HG02970 (cell line): ENCODE data around the gene OLFM1.
"Not testable (repeated sequence)": the region's sequence is repeated elsewhere in the genome, so short reads cannot be mapped to it uniquely, and the experiment has no call there.

Experiments used
- ATAC-seq: cut with Tn5 transposase; IDR thresholded peaks from one replicate; pipeline ENCODE4 v1.9.1; 2021; ENCODE audit warnings: mild to moderate bottlenecking, moderate library complexity, moderate number of reproducible peaks; ENCODE audit not compliant: unreplicated experiment, low FRiP score

OLFM1 gene

DNA sequence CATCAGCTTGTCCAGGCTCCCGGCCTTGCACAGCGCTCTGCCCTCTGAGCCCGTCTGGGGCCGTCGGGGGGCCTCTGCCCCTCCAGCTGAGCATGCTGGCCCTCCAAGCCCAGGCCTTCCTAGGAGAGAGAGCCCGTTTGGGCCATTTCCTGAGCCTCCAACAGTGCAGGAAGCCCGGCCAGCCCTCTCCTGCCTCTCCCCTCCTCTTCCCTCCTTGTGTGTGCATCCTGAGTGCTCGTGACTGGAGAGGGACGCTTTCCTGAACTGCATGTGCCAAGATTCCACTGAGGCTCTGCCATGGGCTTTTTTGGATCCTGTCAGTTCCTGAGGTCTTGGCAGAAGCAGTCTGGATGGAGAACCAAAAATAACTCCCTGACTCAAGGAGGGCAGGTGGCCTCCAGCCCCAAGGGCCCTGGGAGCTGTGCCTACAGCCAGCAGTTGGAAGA, 15.6 kb downstream of the OLFM1 start:
- ATAC-seq: no peak

DNA sequence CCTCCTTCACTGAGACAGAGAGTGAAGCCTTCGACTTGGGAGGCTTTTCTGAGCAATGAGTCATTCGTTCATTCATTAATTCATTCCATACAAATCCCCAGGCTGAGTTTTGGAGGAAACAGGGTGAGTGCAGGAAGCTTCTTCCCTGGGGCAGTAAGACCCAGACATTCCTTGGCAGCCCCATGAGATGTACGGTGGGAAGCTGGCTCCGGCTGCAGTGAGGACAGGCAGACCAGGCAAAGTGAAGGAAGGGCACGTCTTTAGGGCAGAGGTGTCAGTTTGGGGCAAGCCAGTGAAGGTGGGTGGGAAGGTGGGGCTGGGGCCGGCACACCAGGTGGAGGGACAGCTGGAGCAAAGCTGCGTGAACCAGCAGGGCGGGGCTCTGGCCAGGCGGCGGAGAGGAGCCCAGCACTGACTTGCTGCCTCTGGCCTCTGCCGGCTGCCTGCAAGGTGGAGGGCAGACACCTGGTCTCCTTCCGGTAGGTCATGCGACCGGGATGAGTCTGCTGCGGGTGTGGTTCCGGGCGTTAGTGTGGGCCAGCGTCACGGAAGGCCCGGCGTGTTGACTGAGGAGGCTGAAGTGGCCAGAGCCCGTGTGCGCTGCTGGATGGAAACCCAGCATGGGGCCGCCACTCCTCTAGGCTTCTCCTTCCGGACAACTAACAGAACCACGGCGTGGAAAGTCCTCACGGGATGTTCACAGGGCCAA, 16.6 kb downstream of the OLFM1 start:
- ATAC-seq: no peak

DNA sequence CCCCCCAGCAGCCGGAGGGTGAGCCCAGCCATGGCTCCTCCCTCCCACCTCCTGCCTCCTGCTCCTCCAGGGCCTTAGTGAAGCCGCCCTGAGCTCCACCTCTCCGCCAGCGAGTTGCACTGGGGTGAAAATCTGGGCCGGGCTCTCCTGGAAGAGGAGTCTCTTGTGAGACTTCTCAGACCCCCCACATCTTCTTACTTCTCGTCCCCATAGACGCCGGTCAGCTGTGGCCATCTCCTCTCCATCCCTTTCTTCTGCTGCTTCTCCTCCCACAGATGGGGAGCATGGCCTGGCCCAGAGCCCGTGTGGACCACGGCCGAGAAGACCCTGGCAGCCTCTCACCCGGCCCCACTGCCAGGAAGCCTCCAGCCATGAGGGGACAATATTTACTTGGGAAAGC, 17.3 kb downstream of the OLFM1 start:
- ATAC-seq: no peak

DNA sequence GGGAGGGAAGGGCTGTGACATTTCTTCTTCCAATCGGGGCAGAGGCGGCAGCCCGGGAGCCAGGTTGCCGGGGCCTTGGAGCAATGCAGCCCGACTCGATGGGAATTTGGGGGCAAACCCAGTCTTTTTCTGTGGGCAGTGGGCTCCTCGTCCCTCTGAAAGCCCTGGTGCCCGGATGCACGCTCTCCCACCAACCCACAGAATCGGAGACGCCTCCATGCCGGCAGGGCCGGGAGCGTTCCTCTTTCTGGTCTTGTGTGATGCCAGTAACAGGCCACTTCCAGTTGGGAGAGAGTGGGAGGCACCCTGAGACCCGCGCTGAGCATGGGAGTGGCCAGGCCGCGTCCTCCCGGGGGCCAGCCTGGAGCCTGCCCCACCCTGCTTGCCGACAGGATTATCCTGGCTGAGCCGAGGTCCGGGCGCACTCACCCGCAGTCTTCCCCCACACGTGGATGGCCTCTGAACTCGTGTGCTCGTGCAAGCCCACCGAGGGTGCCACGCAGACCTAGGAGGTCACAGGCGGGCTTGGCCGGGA, 17.8 kb downstream of the OLFM1 start:
- ATAC-seq: no peak

DNA sequence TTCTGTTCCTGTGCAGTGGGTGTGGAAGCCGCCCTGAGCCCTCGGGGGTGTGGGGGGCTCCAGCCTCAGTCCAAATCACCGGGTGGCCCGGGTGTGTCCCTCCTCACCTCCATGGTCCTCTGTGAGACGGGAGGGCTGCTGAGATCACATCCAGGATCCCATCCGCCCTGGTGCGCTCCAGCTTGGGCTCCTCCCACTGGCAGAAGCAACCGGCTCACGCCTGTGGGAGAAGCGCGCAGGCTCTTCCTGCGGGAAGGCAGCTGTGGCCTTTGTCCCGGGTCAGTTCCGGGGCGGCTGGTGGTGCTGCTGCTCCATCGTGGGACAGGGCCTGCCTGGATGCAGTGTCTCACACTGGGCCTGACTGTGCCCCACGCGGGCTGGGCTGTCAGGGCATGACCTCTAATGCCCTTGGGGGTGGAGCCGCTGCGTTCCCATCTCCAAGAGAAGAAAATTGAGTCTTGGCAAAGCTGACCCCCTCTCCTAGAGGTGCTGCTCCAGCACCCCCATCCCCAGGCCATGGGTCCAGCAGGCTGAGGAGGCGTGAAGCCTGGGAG, 18.5 kb downstream of the OLFM1 start:
- no peak for ATAC-seq

DNA sequence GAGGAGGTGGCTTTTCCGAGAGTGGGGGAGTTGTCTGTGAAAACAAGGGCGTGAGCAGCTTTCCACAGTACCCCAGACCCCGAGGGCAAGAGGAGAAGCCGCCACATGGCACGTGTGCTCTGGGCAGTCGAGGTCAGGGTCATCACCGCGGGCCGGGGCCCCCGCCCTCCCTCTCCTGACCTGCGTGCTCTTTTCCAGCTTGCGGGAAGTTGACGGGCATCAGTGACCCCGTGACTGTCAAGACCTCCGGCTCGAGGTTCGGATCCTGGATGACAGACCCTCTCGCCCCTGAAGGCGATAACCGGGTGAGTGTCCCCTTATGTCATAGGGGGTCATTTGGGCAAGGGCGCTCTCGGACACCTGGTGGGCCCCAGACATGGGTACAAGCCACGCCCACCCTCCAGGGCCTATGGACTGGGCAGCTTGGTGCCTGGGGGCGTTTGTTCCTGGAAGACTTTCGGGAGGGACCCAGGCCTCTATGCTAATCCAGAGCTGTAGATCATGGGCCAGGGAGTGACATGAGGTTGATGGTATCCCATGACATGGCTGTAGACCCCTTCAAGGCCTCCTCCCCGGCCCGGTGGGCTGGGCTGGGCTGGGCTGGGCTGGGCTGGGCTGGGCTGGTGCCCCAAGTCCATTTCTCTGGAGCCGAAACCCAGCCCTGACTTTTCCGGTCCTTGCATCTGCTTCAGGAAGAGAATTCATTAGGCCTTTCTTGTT, 19.2 kb downstream of the OLFM1 start:
- ATAC-seq: no peak

DNA sequence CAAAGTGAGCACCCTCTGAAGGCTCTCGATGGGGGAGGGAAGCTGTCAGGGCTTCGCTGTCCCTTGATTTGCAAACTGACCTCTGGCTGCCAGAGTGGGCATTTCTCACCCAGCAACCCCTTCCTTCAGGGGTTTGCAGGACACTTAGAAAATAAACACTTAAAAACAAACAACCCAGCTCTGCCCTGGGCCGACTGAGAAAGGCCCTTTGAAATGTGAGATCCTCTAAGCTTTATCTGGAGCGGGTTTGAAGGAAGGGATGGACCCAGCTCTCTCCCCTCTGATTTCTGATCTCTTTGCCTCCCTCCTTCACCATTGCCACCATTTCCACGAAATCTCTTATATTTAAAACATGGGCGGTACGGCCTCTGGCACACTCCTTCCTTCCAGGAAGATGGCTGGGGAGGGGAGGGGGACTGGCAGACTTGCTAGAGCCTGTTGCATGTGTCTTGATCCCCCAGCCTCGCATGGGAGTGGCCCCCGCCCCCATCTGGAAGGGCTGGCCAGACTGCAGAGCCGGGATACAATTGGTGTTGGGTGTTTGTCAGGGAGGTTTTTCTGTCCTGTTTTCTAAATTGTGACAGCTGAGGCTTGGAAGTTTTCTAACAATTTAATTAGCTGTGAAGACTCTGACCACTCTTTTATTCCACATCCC, 20.2 kb downstream of the OLFM1 start:
- ATAC-seq: no peak

DNA sequence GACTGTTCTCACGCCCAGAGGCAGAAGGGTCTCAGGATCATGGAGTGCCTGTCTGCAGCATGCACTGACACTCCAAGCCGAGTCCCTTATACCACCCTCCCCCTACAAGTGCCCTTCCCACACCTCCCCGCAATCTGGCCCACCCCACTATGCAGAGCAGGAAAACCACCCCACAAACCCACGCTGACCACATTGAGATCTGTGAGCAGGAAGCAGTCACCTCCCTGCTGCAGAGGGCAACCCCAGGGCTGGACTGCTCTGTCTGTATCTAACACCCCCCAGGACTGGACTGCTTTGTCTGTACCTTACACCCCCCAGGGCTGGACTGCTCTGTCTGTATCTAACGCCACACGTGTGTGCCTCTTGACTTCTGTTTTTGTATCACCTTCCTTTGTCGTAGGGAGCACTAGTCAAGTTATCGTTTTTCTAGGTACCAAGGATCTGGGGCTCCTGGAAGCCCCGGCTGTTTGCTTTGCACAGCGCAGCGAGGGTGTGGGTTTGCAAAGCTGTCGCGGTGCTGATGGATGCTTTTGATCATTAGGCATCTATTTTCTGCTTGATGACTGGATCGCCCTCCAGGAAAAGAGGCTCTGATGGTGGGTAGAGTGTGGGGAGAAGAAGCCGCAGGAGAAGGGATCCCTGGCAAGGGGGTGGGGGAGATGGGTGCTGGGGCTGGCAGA, 21.5 kb downstream of the OLFM1 start:
- no peak for ATAC-seq

DNA sequence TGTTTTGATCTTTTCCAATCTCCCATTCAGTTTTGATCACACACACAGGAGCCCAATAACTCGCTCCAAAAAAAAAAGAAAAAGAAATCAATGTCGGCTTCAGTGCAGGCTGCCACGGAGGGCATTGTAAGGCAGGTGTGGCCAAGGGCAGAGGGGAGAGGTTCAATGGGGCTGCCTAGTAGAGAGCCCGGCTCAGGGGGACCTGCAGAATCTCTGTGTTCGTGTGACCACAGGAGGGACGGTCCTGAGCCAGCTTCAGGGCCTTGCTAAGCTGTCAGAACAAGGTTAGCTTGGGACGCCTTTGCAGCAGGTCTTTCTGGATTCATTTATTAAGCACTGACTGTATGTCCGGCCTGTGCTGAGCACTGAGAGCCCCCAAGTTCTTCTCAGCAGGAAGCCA, 22.2 kb downstream of the OLFM1 start:
- no peak for ATAC-seq

DNA sequence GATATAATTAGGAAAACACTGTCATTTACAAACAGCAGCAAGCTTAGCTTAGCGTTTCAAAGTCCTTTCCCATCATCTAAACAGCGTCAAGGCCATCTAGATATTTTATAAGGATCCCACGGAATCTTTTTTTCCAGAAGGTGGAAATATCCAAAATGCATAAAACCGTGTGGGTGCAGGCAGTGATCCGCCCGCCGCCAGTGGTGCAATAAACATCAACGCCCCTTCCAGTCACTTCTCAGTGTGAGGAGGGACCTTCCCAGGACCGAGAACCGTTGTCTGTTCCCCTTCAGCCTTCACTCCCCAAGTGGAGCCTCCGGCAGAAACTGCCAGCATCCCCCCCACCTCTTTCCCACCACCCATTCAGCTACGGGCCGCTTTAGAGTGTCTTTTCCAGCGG, 22.9 kb downstream of the OLFM1 start:
- ATAC-seq: no peak

DNA sequence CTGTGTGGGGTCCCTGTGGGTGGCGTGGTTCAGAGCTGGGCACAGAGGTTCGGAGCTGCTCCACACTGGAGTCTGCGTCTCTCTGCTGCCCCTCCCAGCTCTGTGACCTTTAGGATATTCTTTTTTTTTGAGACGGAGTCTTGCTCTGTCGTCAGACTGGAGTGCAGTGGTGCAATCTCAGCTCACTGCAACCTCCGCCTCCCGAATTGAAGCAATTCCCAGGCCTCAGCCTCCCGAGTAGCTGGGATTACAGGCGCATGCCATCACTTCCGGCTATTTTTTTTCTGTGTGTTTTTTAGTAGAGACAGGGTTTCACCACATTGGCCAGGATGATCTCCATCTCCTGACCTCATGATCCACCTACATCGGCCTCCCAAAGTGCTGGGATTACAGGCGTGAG, 24.1 kb downstream of the OLFM1 start:
- ATAC-seq: not testable (repeated sequence)

DNA sequence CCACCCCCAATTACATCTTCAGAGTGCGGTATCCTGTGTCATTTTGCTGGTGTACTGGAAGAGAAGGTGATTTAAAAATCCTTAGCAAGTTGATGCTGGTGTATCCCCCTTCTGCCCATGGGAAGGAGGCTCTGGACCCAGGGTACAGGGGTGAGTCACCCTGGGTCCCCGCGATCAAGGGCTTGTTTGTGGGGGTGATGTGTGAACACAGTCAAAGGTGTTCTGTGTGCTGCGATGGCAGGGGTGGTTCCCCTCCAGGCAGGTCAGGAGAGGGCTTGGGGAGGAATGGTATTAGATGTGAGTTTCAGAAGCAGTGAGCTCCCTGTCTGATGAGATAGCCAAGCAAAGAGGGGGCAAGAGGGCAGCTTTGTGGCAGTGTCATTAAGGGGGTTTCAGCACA, 28.9 kb downstream of the OLFM1 start:
- no peak for ATAC-seq

DNA sequence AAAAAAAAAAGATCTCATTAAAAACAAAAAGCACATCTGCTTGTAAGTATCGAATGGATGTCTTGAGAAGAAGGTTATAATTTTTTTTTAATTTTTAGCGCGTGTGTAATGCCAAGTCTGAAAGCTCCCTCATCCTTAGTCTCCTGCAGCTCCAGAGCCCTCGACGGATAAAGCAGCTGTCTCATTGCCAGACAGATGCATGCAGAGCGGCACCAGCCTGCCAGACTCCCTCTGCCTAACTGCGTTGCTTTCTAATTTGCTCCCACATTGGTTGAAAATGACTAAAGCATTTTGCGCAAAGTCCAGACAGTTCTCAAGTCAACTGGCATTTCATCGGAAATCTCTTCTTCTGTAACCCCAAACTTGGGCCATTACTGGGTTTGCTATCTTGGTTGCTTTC, 29.4 kb downstream of the OLFM1 start:
- no peak for ATAC-seq

DNA sequence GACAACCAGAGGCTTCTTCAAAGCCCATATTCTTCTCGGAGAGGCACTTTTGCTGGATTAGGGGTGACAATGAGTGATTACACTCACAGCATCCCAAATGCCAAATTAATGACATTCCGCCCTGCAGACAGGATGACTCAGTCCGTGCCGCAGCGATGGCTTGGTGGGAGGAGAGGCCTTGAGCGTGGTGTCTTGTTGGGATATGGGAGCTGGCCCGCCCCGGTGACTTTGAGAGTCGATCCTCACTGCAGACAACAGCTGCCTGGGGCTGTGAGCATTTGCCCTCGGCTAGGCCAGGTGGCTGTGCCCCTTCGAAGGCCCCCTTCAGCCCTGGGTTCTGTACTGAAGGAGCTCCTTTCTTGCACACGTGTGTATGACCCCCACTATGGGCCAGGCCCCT, 29.8 kb downstream of the OLFM1 start:
- no peak for ATAC-seq

DNA sequence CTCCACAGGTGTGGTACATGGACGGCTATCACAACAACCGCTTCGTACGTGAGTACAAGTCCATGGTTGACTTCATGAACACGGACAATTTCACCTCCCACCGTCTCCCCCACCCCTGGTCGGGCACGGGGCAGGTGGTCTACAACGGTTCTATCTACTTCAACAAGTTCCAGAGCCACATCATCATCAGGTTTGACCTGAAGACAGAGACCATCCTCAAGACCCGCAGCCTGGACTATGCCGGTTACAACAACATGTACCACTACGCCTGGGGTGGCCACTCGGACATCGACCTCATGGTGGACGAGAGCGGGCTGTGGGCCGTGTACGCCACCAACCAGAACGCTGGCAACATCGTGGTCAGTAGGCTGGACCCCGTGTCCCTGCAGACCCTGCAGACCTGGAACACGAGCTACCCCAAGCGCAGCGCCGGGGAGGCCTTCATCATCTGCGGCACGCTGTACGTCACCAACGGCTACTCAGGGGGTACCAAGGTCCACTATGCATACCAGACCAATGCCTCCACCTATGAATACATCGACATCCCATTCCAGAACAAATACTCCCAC, 32.1 kb downstream of the OLFM1 start:
- ATAC-seq: no peak

DNA sequence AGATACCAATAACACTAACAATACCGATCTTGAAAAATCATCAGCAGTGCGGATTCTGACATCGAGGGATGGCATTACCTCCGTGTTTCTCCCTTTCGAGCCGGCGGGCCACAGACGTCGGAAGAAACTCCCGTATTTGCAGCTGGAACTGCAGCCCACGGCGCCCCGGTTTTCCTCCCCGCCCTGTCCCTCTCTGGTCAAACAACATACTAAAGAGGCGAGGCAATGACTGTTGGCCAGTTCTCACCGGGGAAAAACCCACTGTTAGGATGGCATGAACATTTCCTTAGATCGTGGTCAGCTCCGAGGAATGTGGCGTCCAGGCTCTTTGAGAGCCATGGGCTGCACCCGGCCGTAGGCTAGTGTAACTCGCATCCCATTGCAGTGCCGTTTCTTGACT, 32.8 kb downstream of the OLFM1 start:
- ATAC-seq: no peak

DNA sequence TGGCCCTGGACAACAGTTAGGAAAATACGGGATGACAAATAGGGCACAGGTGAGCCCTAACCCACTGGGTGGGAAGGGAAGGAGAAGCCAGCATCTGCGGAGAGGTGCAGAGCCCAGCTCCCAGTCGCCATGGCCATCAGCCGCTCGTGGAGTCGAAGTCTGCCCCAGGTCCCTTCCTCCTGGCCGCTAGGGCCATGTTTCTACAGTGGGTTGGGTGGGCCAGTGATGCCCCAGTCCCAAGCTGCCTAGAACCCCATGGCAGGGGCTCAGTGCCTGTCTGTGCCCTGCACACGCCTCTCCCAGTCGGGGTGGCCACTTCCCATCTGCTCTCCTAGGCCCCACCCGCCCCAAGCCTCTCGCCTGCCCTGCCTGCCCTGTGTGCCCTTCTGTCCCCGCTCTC, 34.8 kb downstream of the OLFM1 start:
- no peak for ATAC-seq

DNA sequence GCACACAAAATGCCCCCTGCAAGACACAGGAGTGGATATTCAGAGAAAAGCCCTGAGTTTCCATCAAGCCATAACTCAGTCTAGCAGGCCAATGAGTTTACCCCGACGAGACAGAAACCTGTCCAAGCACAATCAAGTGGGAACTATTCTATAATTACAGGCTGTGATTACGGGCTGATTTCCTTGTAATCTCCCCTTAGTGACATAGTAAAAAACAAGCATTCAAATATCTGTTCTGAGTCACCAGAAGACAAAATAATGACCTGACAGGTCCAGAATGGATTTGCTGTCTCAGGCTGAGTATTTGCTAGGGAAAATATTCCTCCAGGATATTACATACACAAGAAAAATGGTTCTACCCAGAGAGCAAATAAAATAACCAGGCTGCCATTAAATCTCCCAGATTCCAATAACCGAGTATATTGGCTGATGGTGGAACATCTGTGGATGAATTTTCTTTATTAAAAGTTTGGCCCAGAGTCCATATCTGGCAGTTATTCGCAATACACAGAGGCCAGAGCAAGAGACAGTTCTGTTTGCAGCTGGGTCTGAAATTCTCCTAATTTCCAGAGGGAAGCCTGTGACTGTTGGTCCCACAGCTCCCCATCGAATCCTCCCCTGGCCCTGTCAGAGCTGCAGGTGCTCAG, 35.8 kb downstream of the OLFM1 start:
- ATAC-seq: no peak

DNA sequence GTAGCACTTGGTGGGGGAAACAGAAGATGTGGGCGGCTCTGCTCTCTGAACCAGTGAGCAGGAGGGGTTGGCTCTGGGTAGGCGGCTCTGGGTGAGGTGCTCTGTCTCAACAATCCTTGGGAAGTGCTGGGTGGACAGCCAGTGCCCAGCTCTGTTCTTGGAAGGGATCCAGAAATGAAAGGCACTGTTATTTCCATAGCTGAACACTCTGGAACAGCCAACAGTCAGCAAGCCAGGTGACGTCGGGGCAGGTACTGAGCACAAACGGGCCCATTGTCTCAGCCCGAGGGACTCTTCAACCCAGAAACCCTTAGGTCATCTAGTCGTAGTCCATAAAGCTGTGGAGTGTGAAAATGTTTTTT, 36.3 kb downstream of the OLFM1 start:
- ATAC-seq: no peak
